H1 (cell line): ENCODE results near the gene DGCR8. TPM values are rescaled to one million over a fixed set of nuclear protein-coding genes. Genes with fewer than 3 reads are reported as not detected.

ENCODE experiments used
- CTCF ChIA-PET: fragments of 300-600 bp; sonication (Branson Sonifier 250); formaldehyde crosslinking; loops from one replicate; lab custom pipeline; 2021; ENCODE audit not compliant: partially characterized antibody; lab: Charles Lee
- POLR2A ChIA-PET: fragments of 300-600 bp; sonication (Branson Sonifier 250); formaldehyde crosslinking; loops from one replicate; lab custom pipeline; 2021; ENCODE audit warnings: inconsistent platforms; ENCODE audit not compliant: partially characterized antibody; lab: Charles Lee
- DNase-seq, 2 experiments: peaks; one replicate each; pipeline versions ENCODE4 v3.0.0 to v3.0.0-alpha.2; 2010 to 2022; ENCODE audit warnings: low spot score in 2 of 2, low read depth in 1 of 2, mixed read lengths in 1 of 2
- FAIRE-seq: peaks from 2 replicates; lab custom pipeline; 2011; peaks lifted over from hg19 to GRCh38; lab: Jason Lieb, UNC
- H2AFZ ChIP-seq: 2 replicates; pipeline ENCODE4 v1.8.1; 2012; ENCODE audit warnings: low read length, inconsistent platforms
- H2AK5ac ChIP-seq: 2 replicates; pipeline ENCODE4 v1.6.1; 2013; ENCODE audit warnings: low read depth, low read length
- H2BK120ac ChIP-seq: replicated peaks from 2 replicates; pipeline ENCODE3; 2013; ENCODE audit warnings: low read depth, low read length, inconsistent platforms
- H2BK12ac ChIP-seq: 2 replicates; pipeline ENCODE4 v1.6.1; 2013; ENCODE audit warnings: low read depth, low read length
- H2BK15ac ChIP-seq: 2 replicates; pipeline ENCODE4 v1.6.1; 2013; ENCODE audit warnings: low read length
- H2BK20ac ChIP-seq: 2 replicates; pipeline ENCODE4 v1.6.1; 2013; ENCODE audit warnings: low read length
- H2BK5ac ChIP-seq: 2 replicates; pipeline ENCODE4 v1.6.1; 2013; ENCODE audit warnings: low read depth, low read length
- H3K14ac ChIP-seq: 2 replicates; pipeline ENCODE4 v1.6.1; 2013; ENCODE audit warnings: inconsistent platforms; ENCODE audit not compliant: insufficient read length
- H3K18ac ChIP-seq: 2 replicates; pipeline ENCODE4 v1.6.1; 2013; ENCODE audit warnings: low read length; ENCODE audit errors: extremely low read depth
- H3K23ac ChIP-seq: 2 replicates; pipeline ENCODE4 v1.6.1; 2013; ENCODE audit warnings: inconsistent platforms; ENCODE audit not compliant: insufficient read length
- H3K23me2 ChIP-seq: 2 replicates; pipeline ENCODE4 v1.6.1; 2013; ENCODE audit warnings: low read depth, low read length
- H3K27ac ChIP-seq: 2 replicates; pipeline ENCODE4 v1.6.1; 2011; ENCODE audit warnings: low read depth, low read length, inconsistent platforms
- H3K27me3 ChIP-seq, 4 experiments: replicated peaks in 1 of 4; 1 replicate in 1 of 4; 2 replicates in 3 of 4; pipeline versions ENCODE4 v1.6.1 to v1.8.1; 2011 to 2013; ENCODE audit warnings: low read length in 3 of 4, mild to moderate bottlenecking in 3 of 4, inconsistent platforms in 2 of 4, mixed read lengths in 2 of 4, moderate library complexity in 1 of 4; ENCODE audit not compliant: control insufficient read depth in 3 of 4, insufficient read depth in 3 of 4; ENCODE audit errors: extremely low read depth in 1 of 4
- H3K36me3 ChIP-seq, 4 experiments: 2 replicates each; pipeline versions ENCODE4 v1.6.1 to v1.8.1; 2011 to 2013; ENCODE audit warnings: mild to moderate bottlenecking in 4 of 4, low read length in 3 of 4, moderate library complexity in 2 of 4, control low read depth in 1 of 4, inconsistent platforms in 1 of 4; ENCODE audit not compliant: insufficient read depth in 4 of 4, control insufficient read depth in 2 of 4
- H3K4ac ChIP-seq: replicated peaks from 2 replicates; pipeline ENCODE3; 2013; ENCODE audit warnings: low read length, low read depth, mixed read lengths, inconsistent platforms; ENCODE audit not compliant: insufficient read length
- H3K4me1 ChIP-seq, 4 experiments: replicated peaks in 1 of 4; 1 replicate in 1 of 4; 2 replicates in 3 of 4; pipeline versions ENCODE4 v1.6.1 to v1.8.1; 2011 to 2013; ENCODE audit warnings: low read length in 3 of 4, inconsistent platforms in 2 of 4, mixed read lengths in 1 of 4; ENCODE audit not compliant: insufficient read depth in 4 of 4, control insufficient read depth in 3 of 4
- H3K4me2 ChIP-seq, 2 experiments: 2 replicates each; pipeline versions ENCODE4 v1.6.1 to v1.8.1; 2011 to 2013; ENCODE audit warnings: low read depth in 2 of 2, low read length in 2 of 2, control low read depth in 1 of 2, inconsistent platforms in 1 of 2, mild to moderate bottlenecking in 1 of 2; ENCODE audit not compliant: insufficient read depth in 1 of 2
- H3K4me3 ChIP-seq, 4 experiments: fragments of 200-600, 300-600 bp in 1 of 4; sonication (generic), shearing (Covaris generic), sonication (Bioruptor Twin) in 1 of 4; 2 replicates each; pipeline versions ENCODE4 v1.5.1 to v1.8.1; 2011 to 2016; ENCODE audit warnings: low read length in 4 of 4, low read depth in 3 of 4, control low read depth in 2 of 4, inconsistent platforms in 2 of 4, mild to moderate bottlenecking in 2 of 4, mixed read lengths in 1 of 4, moderate library complexity in 1 of 4; ENCODE audit not compliant: insufficient read depth in 2 of 4; ENCODE audit errors: extremely low read depth in 1 of 4
- H3K56ac ChIP-seq: replicated peaks from 2 replicates; pipeline ENCODE3; 2013; ENCODE audit warnings: low read depth, mild to moderate bottlenecking, mixed read lengths, low read length, inconsistent platforms; ENCODE audit not compliant: insufficient read length
- H3K79me1 ChIP-seq: 2 replicates; pipeline ENCODE4 v1.6.1; 2013; ENCODE audit warnings: low read depth, low read length, control low read depth
- H3K79me2 ChIP-seq, 2 experiments: 2 replicates each; pipeline versions ENCODE4 v1.6.1 to v1.8.1; 2012 to 2013; ENCODE audit warnings: low read length in 2 of 2, mild to moderate bottlenecking in 2 of 2, inconsistent platforms in 1 of 2; ENCODE audit not compliant: insufficient read depth in 2 of 2, control insufficient read depth in 1 of 2
- H3K9ac ChIP-seq, 4 experiments: replicated peaks in 1 of 4; 1 replicate in 1 of 4; 2 replicates in 3 of 4; pipeline versions ENCODE4 v1.6.1 to v1.8.1; 2011 to 2013; ENCODE audit warnings: low read depth in 3 of 4, low read length in 3 of 4, control low read depth in 2 of 4, mild to moderate bottlenecking in 2 of 4, moderate library complexity in 2 of 4, inconsistent platforms in 1 of 4; ENCODE audit errors: extremely low read depth in 1 of 4
- H3K9me3 ChIP-seq, 2 experiments: 2 replicates each; pipeline versions ENCODE4 v1.6.1 to v1.8.1; 2012 to 2013; ENCODE audit warnings: mild to moderate bottlenecking in 2 of 2, moderate library complexity in 2 of 2, control low read depth in 1 of 2, inconsistent platforms in 1 of 2, low read depth in 1 of 2, low read length in 1 of 2, mixed read lengths in 1 of 2; ENCODE audit not compliant: insufficient read depth in 2 of 2
- H4K20me1 ChIP-seq, 2 experiments: replicated peaks in 1 of 2; 2 replicates each; pipeline versions ENCODE3 to v1.8.1; 2011 to 2013; ENCODE audit warnings: inconsistent platforms in 2 of 2, low read length in 2 of 2, mild to moderate bottlenecking in 1 of 2; ENCODE audit not compliant: insufficient read depth in 2 of 2, control insufficient read depth in 1 of 2
- H4K5ac ChIP-seq: 2 replicates; pipeline ENCODE4 v1.6.1; 2013; ENCODE audit warnings: low read length, low read depth, mixed read lengths, inconsistent platforms; ENCODE audit not compliant: insufficient read length
- H4K8ac ChIP-seq: 2 replicates; pipeline ENCODE4 v1.8.0; 2013; ENCODE audit warnings: mild to moderate bottlenecking, moderate library complexity, low read length, inconsistent platforms; ENCODE audit not compliant: insufficient read depth; ENCODE audit errors: extremely low read depth
- H4K91ac ChIP-seq: replicated peaks from 2 replicates; pipeline ENCODE3; 2013; ENCODE audit warnings: low read length, mixed read lengths, inconsistent platforms; ENCODE audit not compliant: insufficient read length
- CHD2 ChIP-seq: IDR thresholded peaks from 2 replicates; pipeline ENCODE4 v1.6.1; 2012; ENCODE audit warnings: low read length, improper control_type of control experiment
- JUND ChIP-seq: IDR thresholded peaks from 2 replicates; pipeline ENCODE4 v1.6.1; 2011; ENCODE audit warnings: mild to moderate bottlenecking, improper control_type of control experiment, low read length
- KDM1A ChIP-seq: fragments of 200-600, 300-600 bp; sonication (generic); IDR thresholded peaks from 2 replicates; pipeline ENCODE4 v1.7.1; 2016; ENCODE audit warnings: mild to moderate bottlenecking, low read length, borderline replicate concordance
- POU5F1 ChIP-seq: IDR thresholded peaks from 2 replicates; pipeline ENCODE4 v1.6.1; 2011; ENCODE audit warnings: low read depth, mild to moderate bottlenecking, low read length, moderate library complexity
- SIX5 ChIP-seq: IDR thresholded peaks from 2 replicates; pipeline ENCODE4 v1.6.1; 2011; ENCODE audit warnings: mild to moderate bottlenecking, low read depth, low read length
- SP1 ChIP-seq: IDR thresholded peaks from 2 replicates; pipeline ENCODE4 v1.6.1; 2011; ENCODE audit warnings: low read depth, low read length
- TBP ChIP-seq: IDR thresholded peaks from 2 replicates; pipeline ENCODE4 v1.6.1; 2011; ENCODE audit warnings: low read depth, low read length, improper control_type of control experiment
- TEAD4 ChIP-seq: IDR thresholded peaks from 2 replicates; pipeline ENCODE4 v1.6.1; 2012; ENCODE audit warnings: low read depth, low read length, inconsistent platforms, mixed read lengths
- WGBS, 2 experiments: shearing (Covaris generic) in 1 of 2; methylation state at CpG; one replicate each; pipeline versions ENCODE4 v1.1.6 to v1.1.7; 2013 to 2015; ENCODE audit warnings: low lambda C conversion rate in 2 of 2, mixed read lengths in 2 of 2, inconsistent platforms in 1 of 2, low coverage in 1 of 2, missing lambda C conversion rate in 1 of 2; ENCODE audit not compliant: insufficient replicate concordance in 2 of 2, insufficient coverage in 1 of 2, insufficient read length in 1 of 2; ENCODE audit errors: extremely low coverage in 1 of 2, missing lambda C conversion rate in 1 of 2; 5-methylcytosine and 5-hydroxymethylcytosine counted together
- polyA plus RNA-seq, 7 experiments: library from polyadenylated mRNA; depleted of rRNA in 3 of 7; stranded (reverse) in 5 of 7; unstranded in 2 of 7; fragments of >200 nt in 5 of 7; fragments of 200-250 nt in 2 of 7; gene quantifications; 1 replicate in 5 of 7; 2 replicates in 1 of 7; 4 replicates in 1 of 7; pipeline versions ENCODE4 v1.2.1 to v1.2.3, GENCODE V29; 2011 to 2013; ENCODE audit warnings: missing spikeins in 2 of 7, mixed read lengths in 2 of 7
- total RNA-seq: library from RNA; stranded (reverse); fragmentation: NEBNext Ultra II Directional; extraction: Animal tissue kit (Norgen Biotek cat#: 25700); gene quantifications from 2 replicates; pipeline ENCODE4 v1.2.1, GENCODE V29; 2021
- TF ChIP-seq, protein P1 (sequence below): IDR thresholded peaks from 2 replicates; pipeline ENCODE4 v1.6.1; 2011; ENCODE audit warnings: low read depth, mild to moderate bottlenecking, low read length; ENCODE audit not compliant: insufficient read depth

The DGCR8 gene
- total and polyA plus RNA-seq, 2 of the 8 experiments (the other 6 are each of a cell fraction or from before 2014, with no cell fraction given): 23.7 to 43.7 TPM

DNA sequence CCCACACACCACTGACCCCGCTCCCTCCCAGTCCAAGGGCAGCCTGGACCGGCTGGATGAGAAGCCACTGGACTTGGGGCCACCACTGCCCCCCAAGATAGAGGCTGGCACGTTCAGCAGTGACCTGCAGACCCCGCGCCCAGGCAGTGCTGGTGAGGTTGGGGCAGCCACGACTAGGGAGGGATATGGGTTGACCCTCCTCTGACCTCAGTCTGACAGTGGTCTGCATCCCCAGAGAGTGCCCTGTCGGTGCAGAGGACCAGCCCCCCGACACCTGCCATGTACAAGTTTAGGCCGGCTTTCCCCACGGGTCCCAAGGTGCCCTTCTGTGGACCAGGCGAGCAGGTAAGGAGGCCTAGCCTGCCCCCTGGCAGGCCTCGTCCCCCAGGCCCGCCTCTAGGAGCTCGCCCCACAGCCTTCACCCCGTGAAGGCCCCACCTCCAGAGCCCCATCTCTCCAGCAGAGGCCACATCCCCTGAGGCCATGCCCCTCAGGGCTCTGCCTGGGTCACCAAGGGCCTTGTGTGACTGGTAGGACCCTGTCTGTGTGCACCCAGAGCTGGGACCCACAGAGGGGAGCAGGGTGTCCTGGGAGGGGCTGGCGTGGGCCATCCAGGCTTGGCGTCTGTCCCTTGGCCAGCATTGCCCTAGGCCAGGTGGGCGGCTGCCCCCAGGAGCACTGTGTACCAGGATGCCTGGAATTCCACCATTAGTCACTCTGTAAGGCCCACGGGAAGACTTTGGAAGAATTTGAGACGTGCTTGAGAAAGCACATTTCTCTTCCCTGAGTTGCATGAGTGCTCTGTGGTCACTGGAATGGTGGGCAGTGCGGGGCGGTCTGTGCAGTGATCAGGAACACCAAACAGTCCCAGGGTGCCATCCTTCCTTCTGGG lies 61.4 kb downstream of the DGCR8 start:
- no peak overlapping the region for H3K56ac ChIP-seq
- H3K79me2 ChIP-seq: peaks cover 0 to 7% of the 10 kb centered on the region in 2 experiments; a peak in 3 of 4 replicates
- no peak overlapping the region for H4K91ac ChIP-seq
- no peak overlapping the region for H2AK5ac ChIP-seq
- H4K20me1 ChIP-seq: peaks cover 9 to 25% of the 10 kb centered on the region in 2 experiments
- no peak overlapping the region for H4K8ac ChIP-seq
- no peak overlapping the region for H2BK20ac ChIP-seq
- no peak for DNase-seq
- H3K4me3 ChIP-seq: no peak overlapping the region
- no peak overlapping the region for H2BK120ac ChIP-seq
- no peak overlapping the region for H3K14ac ChIP-seq
- H2AFZ ChIP-seq: no peak overlapping the region
- WGBS, 2 experiments: 84% methylated on average over 18 of the region's 22 CpGs; no CpG with 5 or more reads in 1 of the 2 experiments
- H2BK12ac ChIP-seq: no peak overlapping the region
- H2BK15ac ChIP-seq: no peak overlapping the region
- H3K4me2 ChIP-seq: no peak overlapping the region
- no peak overlapping the region; the same call in 1 of the 2 replicates for H2BK5ac ChIP-seq
- H3K4ac ChIP-seq: no peak overlapping the region
- H3K9me3 ChIP-seq: no peaks in the 10 kb centered on the region
- CTCF ChIA-PET: interaction anchor here (1.2 kb wide), 1 partner anchor 13 kb away, joined by 4 read pairs; no protein-coding TSS in a partner anchor
- peaks cover 0 to 6% (median 2%) of the 10 kb centered on the region in 4 experiments; a peak in 1 of 8 replicates for H3K36me3 ChIP-seq
- no peak overlapping the region for H3K27ac ChIP-seq
- no peaks in the 10 kb centered on the region for H3K23me2 ChIP-seq
- no peak overlapping the region for H3K9ac ChIP-seq
- TF ChIP-seq, protein P1, sequence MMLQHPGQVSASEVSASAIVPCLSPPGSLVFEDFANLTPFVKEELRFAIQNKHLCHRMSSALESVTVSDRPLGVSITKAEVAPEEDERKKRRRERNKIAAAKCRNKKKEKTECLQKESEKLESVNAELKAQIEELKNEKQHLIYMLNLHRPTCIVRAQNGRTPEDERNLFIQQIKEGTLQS: no peak
- TF ChIP-seq TBP (no peak), SP1 (no peak), SIX5 (no peak), JUND (no peak), KDM1A (no peak), CHD2 (no peak), POU5F1 (no peak), TEAD4 (no peak)
- TF ChIP-seq, all 59 proteins: peak for 0
- H3K23ac ChIP-seq: no peak overlapping the region
- H3K4me1 ChIP-seq: no peaks in the 10 kb centered on the region
- H3K79me1 ChIP-seq: peaks cover 10% of the 10 kb centered on the region
- H3K27me3 ChIP-seq: no peaks in the 10 kb centered on the region
- POLR2A ChIA-PET: interaction anchor here (10.1 kb wide), 1 partner anchor 14 kb away, joined by 104 read pairs; no protein-coding TSS in a partner anchor
- no peak for FAIRE-seq
- H3K18ac ChIP-seq: no peak overlapping the region
- no peak overlapping the region for H4K5ac ChIP-seq
